Measurements from ENCODE around the gene FOXC2.

The FOXC2 gene

GRCh38 chr16:86601356-86601755 is 34.7 kb downstream of the FOXC2 start:
- TF ChIP-seq CTCF (IDR thresholded peaks at IDR 0.05; ENCODE audit: low read depth, low read length), result no peak
- H3K4me3 ChIP-seq (ENCODE audit: low read depth, low read length), result no peak overlapping the region

- no peak for TF ChIP-seq CTCF (IDR thresholded peaks at IDR 0.05; ENCODE audit: low read depth, low read length)
Measured at GRCh38 chr16:86602521-86602920, 35.9 kb downstream of the FOXC2 start.

GRCh38 chr16:86604436-86605193 is 38.0 kb downstream of the FOXC2 start:
- TF ChIP-seq CTCF (IDR thresholded peaks at IDR 0.05; ENCODE audit: low read depth, low read length), result no peak
- no peak overlapping the region for H3K4me3 ChIP-seq (ENCODE audit: low read depth, low read length)

More at GRCh38 chr16:86602521-86602920, 35.9 kb downstream of the FOXC2 start:
- no peak overlapping the region for H3K4me3 ChIP-seq (ENCODE audit: low read depth, low read length)

GRCh38 chr16:86605950-86606349 is 39.3 kb downstream of the FOXC2 start:
- no peak overlapping the region for H3K4me3 ChIP-seq (ENCODE audit: low read depth, low read length)
- TF ChIP-seq CTCF (IDR thresholded peaks at IDR 0.05; ENCODE audit: low read depth, low read length), result no peak

GRCh38 chr16:86608301-86608747 is 41.7 kb downstream of the FOXC2 start:
- TF ChIP-seq CTCF (IDR thresholded peaks at IDR 0.05; ENCODE audit: low read depth, low read length), result 0 out of 2 replicates have a peak, but pooled peaks have one; percentile 5
- no peak overlapping the region for H3K4me3 ChIP-seq (ENCODE audit: low read depth, low read length)

GRCh38 chr16:86609115-86609514 is 42.5 kb downstream of the FOXC2 start:
- TF ChIP-seq CTCF (IDR thresholded peaks at IDR 0.05; ENCODE audit: low read depth, low read length), result no peak
- peak overlapping the region; percentile 8; the same call in 1 of the 2 replicates for H3K4me3 ChIP-seq (ENCODE audit: low read depth, low read length)

GRCh38 chr16:86609661-86610060 is 43.0 kb downstream of the FOXC2 start:
- no peak for TF ChIP-seq CTCF (IDR thresholded peaks at IDR 0.05; ENCODE audit: low read depth, low read length)
- H3K4me3 ChIP-seq (ENCODE audit: low read depth, low read length), result no peak overlapping the region
